ENCODE data around the gene SH2D1B.

- no peak for TF ChIP-seq CTCF (IDR thresholded peaks at IDR 0.05)
- no peak for TF ChIP-seq POLR2A (IDR thresholded peaks at IDR 0.05)
Observed at GRCh38 chr1:162417650-162418049, 5.7 kb upstream of the SH2D1B start.
